ENCODE measurements around the gene TPO. TPM values are rescaled to one million over a fixed set of nuclear protein-coding genes. Genes with fewer than 3 reads are reported as not detected.

The TPO gene
- total RNA-seq, 2 donors from 2014 or later, result 0.80 to 0.94 TPM

DNA sequence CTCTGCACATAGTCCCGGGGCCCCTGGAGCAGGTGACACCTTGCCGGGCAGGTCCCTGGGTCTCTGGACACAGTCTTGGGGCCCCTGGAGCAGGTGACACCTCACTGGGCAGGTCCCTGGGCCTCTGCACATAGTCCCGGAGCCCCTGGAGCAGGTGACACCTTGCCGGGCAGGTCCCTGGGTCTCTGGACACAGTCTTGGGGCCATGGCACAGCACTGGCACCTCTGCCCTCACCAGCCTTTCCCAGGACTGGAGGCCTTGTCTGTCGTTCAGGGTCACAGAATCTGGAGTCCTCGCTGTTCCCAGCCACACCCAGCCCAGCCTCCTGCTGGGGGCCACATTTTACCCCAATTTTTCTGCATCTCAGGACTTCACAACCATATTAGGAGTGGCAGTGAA is 2.2 kb downstream of the TPO start:
- Histone ChIP-seq H3K4me3 (no peak overlapping the region), H3K27ac (no peak overlapping the region), H3K4me1 (no peaks in the 10 kb centered on the region), H3K9me3 (no peaks in the 10 kb centered on the region), H3K36me3 (no peaks in the 10 kb centered on the region), H3K9ac (ENCODE audit: low read depth in 2 of 2, low read length in 2 of 2) (no peak overlapping the region), H3K27me3 (no peaks in the 10 kb centered on the region)
- DNase-seq, result no peak
- TF ChIP-seq, protein P1, sequence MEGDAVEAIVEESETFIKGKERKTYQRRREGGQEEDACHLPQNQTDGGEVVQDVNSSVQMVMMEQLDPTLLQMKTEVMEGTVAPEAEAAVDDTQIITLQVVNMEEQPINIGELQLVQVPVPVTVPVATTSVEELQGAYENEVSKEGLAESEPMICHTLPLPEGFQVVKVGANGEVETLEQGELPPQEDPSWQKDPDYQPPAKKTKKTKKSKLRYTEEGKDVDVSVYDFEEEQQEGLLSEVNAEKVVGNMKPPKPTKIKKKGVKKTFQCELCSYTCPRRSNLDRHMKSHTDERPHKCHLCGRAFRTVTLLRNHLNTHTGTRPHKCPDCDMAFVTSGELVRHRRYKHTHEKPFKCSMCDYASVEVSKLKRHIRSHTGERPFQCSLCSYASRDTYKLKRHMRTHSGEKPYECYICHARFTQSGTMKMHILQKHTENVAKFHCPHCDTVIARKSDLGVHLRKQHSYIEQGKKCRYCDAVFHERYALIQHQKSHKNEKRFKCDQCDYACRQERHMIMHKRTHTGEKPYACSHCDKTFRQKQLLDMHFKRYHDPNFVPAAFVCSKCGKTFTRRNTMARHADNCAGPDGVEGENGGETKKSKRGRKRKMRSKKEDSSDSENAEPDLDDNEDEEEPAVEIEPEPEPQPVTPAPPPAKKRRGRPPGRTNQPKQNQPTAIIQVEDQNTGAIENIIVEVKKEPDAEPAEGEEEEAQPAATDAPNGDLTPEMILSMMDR (IDR thresholded peaks at IDR 0.05), result no peak
- intact Hi-C loops (cut with DNase I), result no loop called here

DNA sequence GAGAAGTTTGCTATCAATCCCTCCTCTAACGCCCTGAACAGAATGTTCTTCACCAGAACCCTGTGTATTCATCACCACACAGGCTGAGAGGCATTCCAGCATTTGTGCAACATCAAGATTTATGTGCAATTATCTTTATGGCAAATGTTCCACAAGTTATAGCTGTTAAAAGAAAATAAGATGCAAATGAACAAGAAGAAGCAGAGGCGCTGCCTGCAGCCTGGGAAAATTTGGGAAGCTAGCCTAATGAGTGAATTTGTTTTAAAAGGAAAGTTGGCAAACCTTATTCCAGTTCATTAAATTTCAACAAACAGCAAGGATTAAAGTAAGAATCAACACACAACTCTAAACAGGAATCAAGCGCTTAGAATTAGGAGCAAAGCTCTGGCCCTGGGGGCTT is 5.3 kb downstream of the TPO start:
- no peaks in the 10 kb centered on the region for H3K27me3 ChIP-seq
- no peak overlapping the region for H3K9ac ChIP-seq (ENCODE audit: low read depth in 2 of 2, low read length in 2 of 2)
- TF ChIP-seq, protein P1 (IDR thresholded peaks at IDR 0.05), result no peak

DNA sequence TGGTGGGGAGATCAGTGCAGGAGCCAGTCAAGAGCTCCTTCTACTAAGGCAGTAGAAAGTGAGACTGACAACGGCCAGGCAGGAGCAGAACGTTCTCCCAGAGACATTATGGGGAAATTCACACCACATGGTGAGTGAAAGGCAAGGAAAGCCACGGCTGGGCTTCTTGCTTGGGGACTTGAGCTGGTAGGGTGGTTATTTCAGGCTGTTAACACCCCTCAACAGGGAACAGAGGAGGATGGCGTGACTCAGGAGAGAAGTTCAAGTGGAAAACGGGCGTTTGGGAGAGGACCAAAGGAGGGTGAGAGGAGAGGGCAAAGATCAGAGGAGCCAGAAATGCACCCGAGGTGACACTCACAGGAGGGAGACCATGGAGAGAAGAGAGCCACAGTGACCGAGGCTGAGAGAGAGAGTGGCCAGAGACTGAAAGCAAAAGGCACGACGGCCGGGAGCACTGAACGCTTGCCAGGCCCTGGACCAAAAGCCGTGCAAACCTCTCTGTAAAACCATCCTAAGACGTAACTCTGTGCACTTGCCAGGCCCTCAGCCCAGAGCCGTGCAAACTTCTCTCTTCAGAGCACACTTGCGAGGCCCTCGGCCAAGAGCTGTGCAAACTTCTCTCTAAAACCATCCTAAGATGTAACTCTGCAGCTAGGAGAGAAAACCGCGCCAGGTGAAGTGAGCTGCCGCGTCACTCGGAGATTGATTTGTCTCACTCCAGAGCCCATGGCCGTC is 7.7 kb downstream of the TPO start:
- no peak overlapping the region for H3K9ac ChIP-seq (ENCODE audit: low read depth in 2 of 2, low read length in 2 of 2)
- DNase-seq, result no peak
- H3K4me3 ChIP-seq, result no peak overlapping the region
- no peaks in the 10 kb centered on the region for H3K9me3 ChIP-seq
- no peaks in the 10 kb centered on the region for H3K4me1 ChIP-seq
- no peak overlapping the region for H3K27ac ChIP-seq
- TF ChIP-seq, protein P1 (IDR thresholded peaks at IDR 0.05), result no peak
- no peaks in the 10 kb centered on the region for H3K27me3 ChIP-seq
- intact Hi-C loops (cut with DNase I), result no loop called here
- H3K36me3 ChIP-seq, result no peaks in the 10 kb centered on the region

More for the DNA sequence above, 5.3 kb downstream of the TPO start:
- H3K4me3 ChIP-seq, result no peak overlapping the region
- no peaks in the 10 kb centered on the region for H3K9me3 ChIP-seq
- no peaks in the 10 kb centered on the region for H3K4me1 ChIP-seq
- DNase-seq, result no peak
- intact Hi-C loops (cut with DNase I), result no loop called here
- no peaks in the 10 kb centered on the region for H3K36me3 ChIP-seq
- H3K27ac ChIP-seq, result no peak overlapping the region

DNA sequence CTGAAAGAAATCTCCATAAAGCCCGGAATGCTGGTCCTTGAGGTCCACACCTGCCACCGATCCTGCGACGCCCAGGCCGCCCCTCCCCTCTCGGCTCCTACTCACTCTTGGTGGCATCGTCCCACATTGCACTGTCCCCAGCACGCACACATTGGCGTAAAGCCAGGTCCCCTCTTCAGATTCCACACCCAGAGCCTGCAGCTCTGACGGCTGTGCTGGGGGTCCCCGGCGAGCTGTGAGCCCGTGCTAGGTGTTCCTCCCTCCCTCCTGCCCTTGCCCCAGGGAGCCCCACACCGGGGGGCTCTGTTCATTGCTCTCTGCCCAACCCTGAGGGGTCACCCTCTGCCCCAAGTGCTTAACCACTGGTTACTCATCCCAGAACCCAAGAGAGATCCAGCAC is 8.5 kb downstream of the TPO start:
- no peaks in the 10 kb centered on the region for H3K27me3 ChIP-seq
- no peak overlapping the region for H3K27ac ChIP-seq
- TF ChIP-seq, protein P1 (IDR thresholded peaks at IDR 0.05), result no peak
- H3K36me3 ChIP-seq, result no peaks in the 10 kb centered on the region
- H3K4me1 ChIP-seq, result no peaks in the 10 kb centered on the region
- no peak for DNase-seq
- no peaks in the 10 kb centered on the region for H3K9me3 ChIP-seq
- no peak overlapping the region for H3K4me3 ChIP-seq
- intact Hi-C loops (cut with DNase I), result no loop called here
- no peak overlapping the region for H3K9ac ChIP-seq (ENCODE audit: low read depth in 2 of 2, low read length in 2 of 2)

DNA sequence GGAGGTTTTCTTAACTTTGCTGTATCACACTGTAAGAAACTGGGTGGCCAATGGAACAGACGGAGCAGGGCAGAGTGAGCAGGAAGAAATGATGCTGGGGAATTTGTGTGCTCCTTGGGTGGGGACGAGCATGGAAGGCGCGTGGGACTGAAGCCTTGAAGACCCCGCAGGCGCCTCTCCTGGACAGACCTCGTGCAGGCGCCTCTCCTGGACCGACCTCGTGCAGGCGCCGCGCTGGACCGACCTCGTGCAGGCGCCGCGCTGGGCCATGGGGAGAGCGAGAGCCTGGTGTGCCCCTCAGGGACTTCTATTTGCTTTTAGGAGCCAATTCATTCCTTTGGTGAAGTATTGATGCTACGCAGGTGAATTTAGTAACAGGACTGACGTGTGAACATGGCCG is 8.9 kb downstream of the TPO start:
- Histone ChIP-seq H3K4me3 (no peak overlapping the region), H3K9ac (ENCODE audit: low read depth in 2 of 2, low read length in 2 of 2) (no peak overlapping the region), H3K27me3 (no peaks in the 10 kb centered on the region), H3K36me3 (no peaks in the 10 kb centered on the region), H3K4me1 (no peaks in the 10 kb centered on the region), H3K27ac (no peak overlapping the region), H3K9me3 (no peaks in the 10 kb centered on the region)
- DNase-seq, result no peak
- TF ChIP-seq, protein P1 (IDR thresholded peaks at IDR 0.05), result no peak
- intact Hi-C loops (cut with DNase I), result no loop called here
